ENCODE results near the gene MTFMT. TPM values are rescaled to one million over a fixed set of nuclear protein-coding genes. Genes with fewer than 3 reads are reported as not detected.

The MTFMT gene
- total and polyA plus RNA-seq, 2 of the 4 experiments (the other 2 are of a cell fraction) = 8.9 to 21.3 TPM

- Histone ChIP-seq H4K20me1 (ENCODE audit: insufficient read depth, low read length) (no peaks in the 10 kb centered on the region), H2AFZ (replicated peaks; ENCODE audit: low read length, poor library complexity) (no peak overlapping the region), H3K79me1 (ENCODE audit: low read depth in 1 of 2, low read length in 2 of 2) (no peaks in the 10 kb centered on the region; a peak in 1 of 4 replicates), H3K9me1 (ENCODE audit: insufficient read depth, low read length) (no peaks in the 10 kb centered on the region), H3K56ac (ENCODE audit: extremely low read depth, insufficient read depth, low read length) (no peak overlapping the region), H3K4me2 (ENCODE audit: low read depth, low read length) (no peak overlapping the region), H2BK20ac (ENCODE audit: low read depth, low read length) (no peak overlapping the region), H2BK15ac (ENCODE audit: low read depth, low read length) (no peak overlapping the region), H3K18ac (ENCODE audit: low read depth, low read length) (no peak overlapping the region), H4K5ac (ENCODE audit: low read depth, low read length) (no peak overlapping the region), H2BK5ac (ENCODE audit: low read depth, low read length, poor library complexity, severe bottlenecking) (no peak overlapping the region), H3K27ac (ENCODE audit: insufficient read depth, low read length) (no peak overlapping the region), H2AK5ac (ENCODE audit: low read depth, low read length) (no peak overlapping the region), H3K4me3 (ENCODE audit: insufficient read depth, low read depth, low read length) (no peak overlapping the region), H3K14ac (replicated peaks; ENCODE audit: low read depth, low read length) (no peak overlapping the region), H3K36me3 (ENCODE audit: control insufficient read depth, insufficient read depth, low read length) (peaks cover 51% of the 10 kb centered on the region), H3K4ac (ENCODE audit: low read depth, low read length) (no peak overlapping the region), H3K9ac (ENCODE audit: low read depth, low read length) (no peak overlapping the region), H3K27me3 (ENCODE audit: control insufficient read depth, insufficient read depth, low read length) (no peaks in the 10 kb centered on the region), H3K9me3 (ENCODE audit: control insufficient read depth, insufficient read depth, low read length) (no peaks in the 10 kb centered on the region), H3K23ac (ENCODE audit: low read depth, low read length) (no peak overlapping the region), H3K4me1 (ENCODE audit: control insufficient read depth, insufficient read depth, low read length) (no peaks in the 10 kb centered on the region), H2BK120ac (ENCODE audit: low read depth, low read length) (no peak overlapping the region), H2AK9ac (replicated peaks; ENCODE audit: low read depth, low read length, poor library complexity) (no peak overlapping the region), H4K8ac (ENCODE audit: low read depth in 2 of 2, low read length in 2 of 2) (no peak overlapping the region), H4K91ac (ENCODE audit: insufficient read depth, low read depth, low read length) (no peak overlapping the region)
- no CpG with 5 or more reads among the region's 1 CpG for WGBS, 2 experiments (ENCODE audit: extremely low coverage in 2 of 2, insufficient read length in 1 of 2)
- CTCF ChIA-PET = no interaction called here
- dilution Hi-C loops (cut with HindIII; ENCODE audit: low sequenced_read_pairs, unreplicated experiment) (no loop called here), in situ Hi-C loops (cut with MboI; ENCODE audit: low sequenced_read_pairs) (no loop called here), intact Hi-C loops (cut with micrococcal nuclease) (no loop called here)
- BruUV-seq (replicated peaks) = no TSS peak
- no peak for DNase-seq
- POLR2A ChIA-PET (ENCODE audit: unreplicated experiment) = no interaction called here
- TF ChIP-seq NFE2L2 (IDR thresholded peaks at IDR 0.05; ENCODE audit: low read depth, low read length) = no peak
- TF ChIP-seq CHD1 (IDR thresholded peaks at IDR 0.05; ENCODE audit: low read depth, low read length) = no peak
- no peak for TF ChIP-seq POLR2A (IDR thresholded peaks at IDR 0.05; ENCODE audit: low read depth, low read length)
- no peak for TF ChIP-seq SMC3 (IDR thresholded peaks at IDR 0.05; ENCODE audit: low read depth, low read length)
- no peak for TF ChIP-seq RCOR1 (IDR thresholded peaks at IDR 0.05; ENCODE audit: insufficient replicate concordance, low read length)
- TF ChIP-seq RAD21 (IDR thresholded peaks at IDR 0.05; ENCODE audit: low read length) = no peak
- TF ChIP-seq MXI1 (IDR thresholded peaks at IDR 0.05; ENCODE audit: borderline replicate concordance, low read depth, low read length) = no peak
- no peak for TF ChIP-seq BHLHE40 (IDR thresholded peaks at IDR 0.05; ENCODE audit: low read depth, low read length)
- TF ChIP-seq CTCF (conservative IDR thresholded peaks at IDR 0.05; ENCODE audit: low read depth, low read length) = no peak
- no peak for TF ChIP-seq MAFK (IDR thresholded peaks at IDR 0.05; ENCODE audit: low read depth, low read length)
- no peak for TF ChIP-seq CEBPB (IDR thresholded peaks at IDR 0.05; ENCODE audit: low read depth, low read length)
- no peak for TF ChIP-seq FOS (IDR thresholded peaks at IDR 0.05; ENCODE audit: low read depth, low read length)
- no peak for TF ChIP-seq RFX5 (IDR thresholded peaks at IDR 0.05; ENCODE audit: low read depth, low read length)
- TF ChIP-seq, protein P1, sequence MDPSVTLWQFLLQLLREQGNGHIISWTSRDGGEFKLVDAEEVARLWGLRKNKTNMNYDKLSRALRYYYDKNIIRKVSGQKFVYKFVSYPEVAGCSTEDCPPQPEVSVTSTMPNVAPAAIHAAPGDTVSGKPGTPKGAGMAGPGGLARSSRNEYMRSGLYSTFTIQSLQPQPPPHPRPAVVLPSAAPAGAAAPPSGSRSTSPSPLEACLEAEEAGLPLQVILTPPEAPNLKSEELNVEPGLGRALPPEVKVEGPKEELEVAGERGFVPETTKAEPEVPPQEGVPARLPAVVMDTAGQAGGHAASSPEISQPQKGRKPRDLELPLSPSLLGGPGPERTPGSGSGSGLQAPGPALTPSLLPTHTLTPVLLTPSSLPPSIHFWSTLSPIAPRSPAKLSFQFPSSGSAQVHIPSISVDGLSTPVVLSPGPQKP (IDR thresholded peaks at IDR 0.05; ENCODE audit: borderline replicate concordance, low read depth, low read length) = no peak
- TF ChIP-seq, protein P2, sequence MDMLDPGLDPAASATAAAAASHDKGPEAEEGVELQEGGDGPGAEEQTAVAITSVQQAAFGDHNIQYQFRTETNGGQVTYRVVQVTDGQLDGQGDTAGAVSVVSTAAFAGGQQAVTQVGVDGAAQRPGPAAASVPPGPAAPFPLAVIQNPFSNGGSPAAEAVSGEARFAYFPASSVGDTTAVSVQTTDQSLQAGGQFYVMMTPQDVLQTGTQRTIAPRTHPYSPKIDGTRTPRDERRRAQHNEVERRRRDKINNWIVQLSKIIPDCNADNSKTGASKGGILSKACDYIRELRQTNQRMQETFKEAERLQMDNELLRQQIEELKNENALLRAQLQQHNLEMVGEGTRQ (IDR thresholded peaks at IDR 0.05; ENCODE audit: low read depth, low read length) = no peak
- TF ChIP-seq MAZ (IDR thresholded peaks at IDR 0.05; ENCODE audit: borderline replicate concordance, low read depth, low read length) = no peak
- no peak for ATAC-seq (ENCODE audit: low read depth)
Measured at GRCh38 chr15:64969401-64969800, 60.0 kb downstream of the MTFMT start.

Data from IMR-90 (cell line).